Activated CD8-positive, alpha-beta memory T cell treated with anti-CD3 and anti-CD28 coated beads for 48 hours (primary cell): Measurements from ENCODE around the gene RPA1.

Experiments
- DNase-seq, 3 experiments: peaks; one replicate each; pipeline ENCODE4 v3.0.0-alpha.2; 2020; ENCODE audit warnings: low read depth in 2 of 3, low spot score in 2 of 3

Gene RPA1

DNA sequence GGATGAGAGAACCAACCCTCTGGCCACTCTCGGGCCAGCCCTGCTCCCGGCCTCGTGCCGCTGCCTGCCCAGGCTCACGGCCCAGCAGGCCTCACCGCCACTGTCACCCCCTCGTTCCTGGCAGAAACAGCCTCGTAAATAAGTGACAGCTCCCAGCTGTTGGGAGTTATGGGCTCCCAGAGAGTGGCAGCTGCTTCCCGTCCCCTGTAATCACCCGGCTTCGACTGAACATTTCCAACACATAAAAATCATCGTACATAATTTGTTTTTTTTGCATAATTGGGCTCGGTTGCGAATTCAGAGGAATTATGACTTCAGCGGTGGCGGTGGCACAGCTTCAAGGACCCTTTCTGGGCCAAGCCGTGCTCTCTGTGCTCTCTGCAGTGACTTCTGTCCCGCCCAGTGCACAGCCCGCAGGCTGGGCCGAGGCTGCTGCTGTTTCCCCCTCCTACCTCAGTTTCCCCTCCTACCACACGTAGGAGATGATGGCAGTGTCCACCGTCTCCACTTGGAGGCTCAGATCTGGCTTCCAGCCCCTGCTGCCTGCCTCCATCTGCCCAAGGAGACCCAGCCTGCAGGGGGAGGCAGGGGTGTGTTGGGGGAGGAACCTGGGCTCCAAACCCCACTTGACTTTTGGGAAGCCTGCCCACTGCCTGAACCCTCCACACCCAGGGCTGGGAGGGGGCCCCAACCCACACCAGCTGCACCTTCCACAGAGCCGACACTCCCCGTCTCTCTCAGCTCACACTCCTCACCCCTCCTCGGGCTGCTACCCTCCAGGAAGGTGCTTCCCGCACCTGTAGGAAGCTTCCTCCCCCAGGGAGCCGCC is 110.4 kb downstream of the RPA1 start:
- DNase-seq = no peak

DNA sequence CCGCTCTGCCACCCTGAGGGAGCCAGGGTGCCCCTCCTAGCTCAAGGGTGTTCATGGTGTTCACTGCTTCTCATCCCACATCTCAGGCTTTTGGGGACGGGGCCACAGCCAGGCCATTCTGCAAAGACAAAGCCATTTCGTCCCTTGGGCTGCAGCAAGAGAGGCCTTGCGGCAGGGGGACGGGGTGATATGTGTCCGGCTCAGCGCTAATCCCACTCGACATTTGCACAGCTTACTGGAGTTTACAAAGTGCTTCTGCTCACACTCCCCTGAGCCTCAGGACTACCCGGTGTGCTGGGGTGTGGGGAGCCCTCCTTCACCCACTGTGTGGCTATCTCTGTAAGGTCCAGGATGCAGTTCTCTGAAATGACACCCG is 111.0 kb downstream of the RPA1 start:
- DNase-seq = no peak

DNA sequence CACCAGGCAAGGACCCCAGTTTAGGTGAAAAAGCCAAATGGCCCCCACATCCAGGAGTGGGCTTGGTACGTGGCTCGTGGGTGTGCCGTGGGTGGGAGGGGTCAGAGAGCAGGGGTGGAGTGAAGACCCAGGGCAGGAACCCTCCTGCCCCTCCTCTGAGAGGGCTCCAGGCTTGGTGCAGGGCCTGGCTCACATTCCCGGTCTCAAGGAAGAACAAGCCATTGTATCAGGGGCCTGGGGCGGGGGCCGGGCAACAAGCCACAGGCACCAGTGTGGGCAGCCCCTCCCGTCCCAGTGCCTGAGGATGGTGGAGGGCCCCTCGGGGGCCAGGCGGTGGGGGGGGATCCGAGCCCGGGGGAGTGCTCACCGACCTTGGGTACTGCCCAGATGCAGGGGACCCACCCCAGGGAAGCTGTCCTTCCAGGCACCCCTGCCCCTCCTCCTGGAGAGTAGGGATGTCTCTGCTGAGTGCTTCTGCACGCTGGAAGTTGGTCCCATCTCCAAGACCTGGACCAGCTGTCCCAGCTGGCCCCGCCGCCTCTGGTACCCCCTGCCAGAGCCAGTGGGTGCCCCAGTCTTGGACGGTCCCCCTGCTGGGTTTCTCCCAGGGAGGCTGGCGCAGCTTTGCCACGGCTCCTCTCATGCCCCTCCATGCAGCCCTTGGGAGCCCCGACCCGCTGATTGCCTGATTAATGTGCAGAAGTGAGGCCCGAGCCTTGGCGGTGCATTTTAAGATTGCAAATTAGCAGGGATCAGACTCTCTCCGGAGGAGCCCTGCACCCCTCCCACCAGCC is 111.7 kb downstream of the RPA1 start:
- no peak for DNase-seq

DNA sequence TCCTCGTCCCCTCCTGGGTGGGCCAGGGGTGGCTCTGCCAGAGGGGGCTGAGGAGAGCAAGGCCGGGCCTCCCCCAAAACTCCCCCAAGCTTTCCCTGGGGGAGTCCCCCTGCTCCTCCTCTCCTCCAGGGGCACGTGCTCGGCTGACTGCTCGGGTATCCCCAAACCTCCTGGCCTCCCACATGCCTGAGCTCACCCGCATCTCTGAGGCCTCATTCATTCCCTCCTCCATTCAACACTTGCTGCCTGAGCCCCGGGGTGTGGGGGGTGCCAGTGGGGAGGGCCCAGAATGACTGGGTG is 112.2 kb downstream of the RPA1 start:
- no peak for DNase-seq

DNA sequence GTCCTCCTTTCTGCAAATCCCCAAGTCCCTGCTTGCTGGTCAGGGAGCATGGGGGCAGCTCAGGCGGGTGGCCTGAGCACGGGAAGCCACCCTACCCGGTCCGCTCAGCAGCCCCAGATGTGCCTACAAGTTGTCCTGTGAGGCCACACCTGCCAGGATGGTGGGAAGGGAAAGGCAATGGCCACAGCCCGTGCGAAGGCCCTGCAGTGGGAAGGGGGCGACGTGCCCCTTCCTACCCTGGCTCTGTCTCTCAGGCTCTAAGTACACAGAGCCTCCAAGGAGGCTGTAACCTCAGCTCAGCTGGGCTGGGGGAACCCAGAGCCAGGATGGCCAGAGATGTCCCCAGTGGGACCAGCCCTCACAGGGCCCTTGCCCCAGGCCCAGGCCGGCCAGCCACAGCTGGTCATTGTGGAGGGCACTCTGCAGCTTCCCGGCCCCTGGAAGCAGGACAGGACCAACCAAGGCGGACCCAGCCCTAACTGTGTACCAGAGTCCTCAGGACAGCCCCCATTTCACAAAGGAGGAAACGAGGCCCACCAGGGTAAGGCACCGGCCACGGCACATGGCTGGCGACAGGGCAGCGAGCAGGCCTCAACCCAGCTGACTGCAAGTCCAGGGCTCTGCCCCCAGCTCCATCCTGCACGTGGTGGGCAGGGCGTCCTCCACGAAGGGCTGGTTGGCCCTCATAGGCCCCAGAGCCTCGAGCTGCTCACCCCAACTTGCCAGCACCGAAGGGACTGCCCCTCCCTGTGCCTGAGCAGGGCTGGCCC is 113.0 kb downstream of the RPA1 start:
- DNase-seq = no peak

DNA sequence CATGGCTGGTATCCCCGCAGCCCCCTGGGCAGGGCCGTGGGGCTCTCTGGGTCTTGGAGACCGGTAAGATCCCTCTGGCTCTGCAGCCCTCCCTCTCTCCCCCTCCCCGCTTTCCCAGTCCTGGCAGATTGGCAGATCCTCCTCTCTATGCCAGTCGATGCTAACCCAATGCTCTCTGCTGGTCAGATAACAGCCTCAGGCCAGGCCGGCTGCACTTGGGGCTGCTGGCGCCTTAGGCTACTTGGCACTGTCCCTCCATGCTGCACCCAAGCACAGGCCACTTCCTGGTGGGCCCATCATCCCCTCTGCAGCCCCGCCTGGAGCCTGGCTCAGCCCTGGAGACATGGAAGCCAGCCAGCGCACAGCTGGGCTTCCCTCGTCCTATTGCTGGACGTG is 113.6 kb downstream of the RPA1 start:
- no peak for DNase-seq

DNA sequence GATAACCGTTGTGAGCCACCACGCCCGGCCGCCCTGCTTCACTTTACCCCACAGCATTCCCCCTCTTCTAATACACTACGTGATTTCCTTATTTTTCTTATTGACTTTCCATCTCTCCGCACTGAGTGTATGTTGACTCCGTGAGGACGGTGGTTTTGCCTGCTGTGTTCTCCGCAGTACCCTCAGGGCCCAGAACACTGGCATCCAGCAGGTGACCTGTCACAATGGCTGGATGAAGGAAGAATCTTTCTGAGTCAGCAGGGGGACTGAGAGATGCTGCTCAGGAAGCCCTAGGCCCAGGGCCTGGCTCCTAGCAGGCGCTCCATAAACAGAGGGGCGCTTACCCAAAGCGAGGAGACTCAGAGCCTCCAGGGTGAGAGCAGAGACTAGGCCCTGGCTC is 115.8 kb downstream of the RPA1 start:
- DNase-seq = no peak

DNA sequence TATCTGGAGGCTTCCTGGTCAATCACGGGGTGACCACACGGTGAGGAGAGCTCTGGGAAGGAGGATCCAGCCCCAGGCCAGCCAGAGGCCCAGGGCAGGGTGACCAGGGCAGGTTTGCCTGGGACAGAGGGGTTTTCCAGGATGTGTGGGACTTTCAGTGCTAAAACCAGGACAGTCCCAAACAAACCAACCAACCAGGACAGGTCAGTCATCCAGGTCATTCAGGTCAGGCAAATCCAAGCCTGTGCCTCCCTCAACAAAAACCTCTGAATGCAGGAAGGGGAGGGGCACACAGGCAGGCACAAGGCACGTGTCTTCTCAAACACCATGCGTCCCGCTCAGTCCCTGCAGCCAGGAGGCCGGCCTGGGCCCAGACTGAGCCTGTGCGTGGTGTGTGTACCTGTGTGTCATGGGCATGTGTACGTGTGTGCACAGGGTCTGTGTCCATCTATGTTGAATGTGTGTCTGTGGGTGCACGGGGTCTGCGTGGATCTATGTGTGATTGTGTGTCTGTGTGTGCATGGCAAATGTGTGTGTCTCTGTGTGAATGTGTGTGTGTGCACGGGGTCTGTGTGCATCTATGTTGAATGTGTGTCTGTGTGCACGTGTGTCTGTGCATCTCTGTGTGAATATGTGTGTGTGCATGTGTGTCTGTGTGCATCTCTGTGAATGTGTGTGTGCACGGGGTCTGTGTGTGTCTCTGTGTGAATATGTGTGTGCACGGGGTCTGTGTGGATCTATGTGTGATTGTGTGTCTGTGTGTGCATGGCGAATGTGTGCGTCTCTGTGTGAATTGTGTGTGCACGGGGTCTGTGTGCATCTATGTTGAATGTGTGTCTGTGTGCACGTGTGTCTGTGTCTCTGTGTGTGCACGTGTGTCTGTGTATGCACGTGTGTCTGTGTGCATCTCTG is 116.5 kb downstream of the RPA1 start:
- DNase-seq = no peak

DNA sequence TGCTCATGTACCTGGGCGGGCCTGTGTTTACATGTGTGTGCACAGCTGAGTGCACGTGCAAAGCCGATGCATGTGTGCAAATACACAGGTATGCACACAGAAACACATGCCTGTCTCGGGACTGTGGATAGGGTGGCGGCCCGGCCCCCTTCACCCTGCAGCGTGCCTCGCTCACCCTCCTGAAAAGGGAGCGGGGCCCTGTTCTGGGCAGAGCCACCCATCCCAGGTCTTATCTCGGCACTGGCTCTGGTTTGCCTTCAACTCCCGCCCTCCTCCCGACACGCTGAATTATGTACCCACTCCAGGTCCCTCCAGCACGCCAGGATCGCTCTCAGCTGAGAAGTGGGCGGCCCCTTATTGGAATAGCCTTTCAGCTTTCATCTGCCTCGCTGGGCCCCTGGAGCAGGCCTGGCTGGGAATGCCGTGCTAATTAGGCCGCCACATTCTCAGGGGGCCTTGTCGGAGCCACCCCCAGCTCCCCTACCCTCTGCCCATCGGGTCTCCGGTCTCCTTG is 117.5 kb downstream of the RPA1 start:
- no peak for DNase-seq

DNA sequence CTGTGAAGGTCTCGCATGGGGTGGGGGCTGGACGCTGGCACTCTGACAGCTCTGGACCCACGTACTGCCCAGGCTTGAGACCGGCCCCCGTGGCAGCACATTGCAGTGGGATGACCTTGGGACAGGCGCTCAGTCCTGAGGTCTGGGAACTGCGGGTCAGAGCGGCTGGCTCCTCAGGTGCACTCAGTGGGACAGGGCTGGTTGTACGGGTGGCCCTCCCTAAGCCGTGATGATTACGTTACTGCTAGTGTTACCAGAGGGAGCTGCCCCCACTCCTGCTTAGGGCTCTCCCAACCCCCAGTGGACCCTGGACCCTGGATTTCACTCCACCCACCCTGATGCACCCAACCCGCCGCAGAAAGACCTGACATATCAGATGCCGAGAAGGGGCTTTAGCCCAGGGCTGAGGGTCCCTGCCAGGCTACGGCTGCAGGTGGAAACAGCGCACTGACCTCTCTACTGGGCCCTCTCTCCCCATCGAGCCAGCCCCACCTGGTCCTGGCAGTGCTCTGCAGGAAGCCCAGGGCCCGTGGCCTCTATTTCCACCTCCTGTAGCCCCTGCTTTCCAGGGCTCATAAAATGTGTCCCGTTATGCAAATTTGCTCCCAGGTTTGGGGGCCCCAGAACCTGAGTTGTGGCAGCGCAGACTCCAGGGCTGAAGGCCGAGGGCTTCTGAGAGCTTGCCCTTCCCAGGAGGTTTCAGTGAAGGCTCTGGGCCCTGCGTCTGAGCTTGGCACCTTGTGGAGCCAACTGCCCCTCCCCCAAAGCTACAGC is 118.1 kb downstream of the RPA1 start:
- no peak for DNase-seq

DNA sequence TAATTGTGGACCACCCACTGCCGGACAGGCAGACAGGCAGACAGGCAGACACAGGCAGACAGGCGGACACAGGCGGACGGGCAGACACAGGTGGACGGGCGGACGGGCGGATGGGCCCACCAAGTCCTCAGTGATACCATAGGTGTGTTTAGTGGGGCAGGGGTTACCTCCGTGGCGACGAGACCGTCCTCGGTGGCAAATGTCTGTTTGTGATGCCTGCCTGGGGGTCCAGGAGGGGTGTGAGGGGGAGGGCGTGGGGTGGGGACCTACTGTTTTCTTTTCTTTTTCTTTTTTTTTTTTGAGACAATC is 118.7 kb downstream of the RPA1 start:
- no peak for DNase-seq
